Natural killer cell (primary cell): ENCODE data around the gene PHACTR2. TPM values are rescaled to one million over a fixed set of nuclear protein-coding genes. Genes with fewer than 3 reads are reported as not detected.
"Not testable (repeated sequence)": the region's sequence is repeated elsewhere in the genome, so short reads cannot be mapped to it uniquely, and the experiment has no call there.

ENCODE experiments used
- ATAC-seq, 3 donors: fragments of 150-1000 bp in 2 of 3; fragments of 200-7000 bp in 1 of 3; cut with Tn5 transposase; 1 replicate in 1 of 3; 2 replicates in 2 of 3; pipeline ENCODE4 v1.10.0; 2021; ENCODE audit warnings: mild to moderate bottlenecking in 2 of 3, moderate library complexity in 2 of 3
- DNase-seq, 2 donors: peaks; one replicate each; pipeline versions ENCODE4 v3.0.0 to v3.0.0-alpha.2; 2013 to 2021; ENCODE audit warnings: mixed read lengths in 1 of 2
- H3K27ac ChIP-seq: one replicate; pipeline ENCODE4 v1.5.1; 2013; ENCODE audit warnings: mild to moderate bottlenecking, low read length
- H3K27me3 ChIP-seq: one replicate; pipeline ENCODE4 v1.6.1; 2013; ENCODE audit warnings: low read length; ENCODE audit not compliant: control insufficient read depth, insufficient read depth
- H3K36me3 ChIP-seq: one replicate; pipeline ENCODE4 v1.6.1; 2013; ENCODE audit warnings: low read length; ENCODE audit not compliant: control insufficient read depth, insufficient read depth
- H3K4me1 ChIP-seq: one replicate; pipeline ENCODE4 v1.6.1; 2013; ENCODE audit warnings: low read length; ENCODE audit not compliant: control insufficient read depth, insufficient read depth
- H3K4me3 ChIP-seq: one replicate; pipeline ENCODE4 v1.5.1; 2013; ENCODE audit warnings: low read length
- H3K9me3 ChIP-seq: one replicate; pipeline ENCODE4 v1.6.1; 2013; ENCODE audit warnings: low read length; ENCODE audit not compliant: control insufficient read depth, insufficient read depth
- H3K27ac Mint-ChIP-seq, 2 donors: one replicate each; pipeline ENCODE4 v1.8.0; 2022; ENCODE audit warnings: mild to moderate bottlenecking in 2 of 2, mixed read lengths in 2 of 2, moderate library complexity in 1 of 2
- H3K27me3 Mint-ChIP-seq, 2 donors: one replicate each; pipeline ENCODE4 v1.8.0; 2022; ENCODE audit warnings: low read depth in 2 of 2, mixed read lengths in 2 of 2
- H3K36me3 Mint-ChIP-seq: one replicate; pipeline ENCODE4 v1.8.0; 2022; ENCODE audit warnings: mixed read lengths
- H3K4me1 Mint-ChIP-seq, 2 donors: one replicate each; pipeline ENCODE4 v1.8.0; 2022; ENCODE audit warnings: mixed read lengths in 2 of 2
- H3K4me3 Mint-ChIP-seq: one replicate; pipeline ENCODE4 v1.8.0; 2022; ENCODE audit warnings: mild to moderate bottlenecking, moderate library complexity, mixed read lengths
- H3K9me3 Mint-ChIP-seq, 2 donors: one replicate each; pipeline ENCODE4 v1.8.0; 2022; ENCODE audit warnings: mixed read lengths in 2 of 2
- CTCF ChIP-seq: fragments of 200-600 bp; IDR thresholded peaks from one replicate; pipeline ENCODE4 v1.8.0; 2022; ENCODE audit warnings: antibody characterized with exemption
- WGBS: methylation state at CpG from one replicate; pipeline ENCODE4 v1.1.7; 2013; ENCODE audit warnings: missing lambda C conversion rate; ENCODE audit not compliant: insufficient coverage; 5-methylcytosine and 5-hydroxymethylcytosine counted together
- intact Hi-C: fragments of 100-400 bp; cut with micrococcal nuclease; formaldehyde crosslinking; loops from one replicate; pipeline ENCODE4 v1.14.2; 2022
- total RNA-seq, 4 donors: library from RNA; stranded (reverse); fragments of 120-200 nt in 1 of 4; gene quantifications; one replicate each; pipeline versions ENCODE4 v1.2.3 to v1.2.4, GENCODE V29; 2013 to 2022

The PHACTR2 gene
- total RNA-seq, 3 donors from 2014 or later (not counting 1 experiment from before 2014, with no cell fraction given): 23.8 to 32.7 (median 24.9) TPM

- Mint-ChIP-seq H3K27me3 (peaks cover 0 to 3% of the 10 kb centered on the region in 2 donors), H3K36me3 (peaks cover 20% of the 10 kb centered on the region), H3K4me3 (peak overlapping the region; percentile 17), H3K4me1 (peaks cover 18 to 31% of the 10 kb centered on the region in 2 donors), H3K9me3 (no peaks in the 10 kb centered on the region), H3K27ac (peak overlapping the region in 1 of 2 donors; percentile 94)
- intact Hi-C loops: loop anchor here (10.0 kb wide), 1 partner anchor 270 kb away; no protein-coding TSS in a partner anchor
- Histone ChIP-seq H3K4me1 (peaks cover 21% of the 10 kb centered on the region), H3K9me3 (no peaks in the 10 kb centered on the region), H3K27ac (no peak overlapping the region), H3K36me3 (peaks cover 52% of the 10 kb centered on the region), H3K4me3 (no peak overlapping the region), H3K27me3 (no peaks in the 10 kb centered on the region)
- 93% methylated on average over 4 of the region's 5 CpGs for WGBS
- ATAC-seq (no peak), DNase-seq (no peak)
- no peak for TF ChIP-seq CTCF
Measured at GRCh38 chr6:143845033-143845432, 167.3 kb downstream of the PHACTR2 start.

GRCh38 chr6:143851706-143852105 is 173.9 kb downstream of the PHACTR2 start:
- not testable (repeated sequence) for ATAC-seq
- H3K4me1 Mint-ChIP-seq: peaks cover 42 to 48% of the 10 kb centered on the region in 2 donors
- peaks cover 56% of the 10 kb centered on the region for H3K36me3 ChIP-seq

GRCh38 chr6:143855057-143855456 is 177.3 kb downstream of the PHACTR2 start:
- H3K9me3 ChIP-seq, H3K4me3 Mint-ChIP-seq, DNase-seq, H3K27me3 Mint-ChIP-seq, H3K27me3 ChIP-seq, H3K27ac Mint-ChIP-seq, H3K27ac ChIP-seq, H3K4me3 ChIP-seq, ATAC-seq, H3K9me3 Mint-ChIP-seq, H3K4me1 ChIP-seq, intact Hi-C loops: not testable (repeated sequence)
- H3K36me3 ChIP-seq: peaks cover 55% of the 10 kb centered on the region
- Mint-ChIP-seq H3K36me3 (peaks cover 64% of the 10 kb centered on the region), H3K4me1 (peaks cover 34 to 42% of the 10 kb centered on the region in 2 donors)
- WGBS: 100% methylated on average over 1 of the region's 1 CpG

More at GRCh38 chr6:143851706-143852105, 173.9 kb downstream of the PHACTR2 start:
- whole genome bisulfite sequencing: 100% methylated on average over 2 of the region's 3 CpGs
- H3K27ac ChIP-seq, H3K27me3 ChIP-seq, DNase-seq, H3K27me3 Mint-ChIP-seq, H3K4me3 Mint-ChIP-seq, H3K27ac Mint-ChIP-seq, intact Hi-C loops, H3K9me3 Mint-ChIP-seq, H3K9me3 ChIP-seq, H3K4me1 ChIP-seq, H3K4me3 ChIP-seq: not testable (repeated sequence)
- peaks cover 72% of the 10 kb centered on the region for H3K36me3 Mint-ChIP-seq

- 98% methylated on average over 6 of the region's 6 CpGs for WGBS
- DNase-seq, intact Hi-C loops: not testable (repeated sequence)
Measured at GRCh38 chr6:143856762-143857161, 179.0 kb downstream of the PHACTR2 start.

GRCh38 chr6:143857651-143858050 is 179.9 kb downstream of the PHACTR2 start:
- peaks cover 66% of the 10 kb centered on the region for H3K36me3 ChIP-seq

More at GRCh38 chr6:143856762-143857161, 179.0 kb downstream of the PHACTR2 start:
- not testable (repeated sequence) for ATAC-seq, H3K27ac Mint-ChIP-seq, H3K27me3 Mint-ChIP-seq, H3K4me3 Mint-ChIP-seq, H3K4me1 ChIP-seq, H3K9me3 Mint-ChIP-seq, H3K4me3 ChIP-seq, H3K9me3 ChIP-seq, H3K27me3 ChIP-seq, H3K27ac ChIP-seq
- peaks cover 57% of the 10 kb centered on the region for H3K36me3 ChIP-seq
- H3K36me3 Mint-ChIP-seq: peaks cover 57% of the 10 kb centered on the region
- H3K4me1 Mint-ChIP-seq: peaks cover 34 to 42% of the 10 kb centered on the region in 2 donors

More at GRCh38 chr6:143857651-143858050, 179.9 kb downstream of the PHACTR2 start:
- Histone ChIP-seq H3K4me1 (no peaks in the 10 kb centered on the region), H3K27me3 (no peaks in the 10 kb centered on the region), H3K4me3 (no peak overlapping the region), H3K27ac (no peak overlapping the region), H3K9me3 (no peaks in the 10 kb centered on the region)
- no peak for ATAC-seq
- H3K27ac Mint-ChIP-seq: no peak overlapping the region
- peaks cover 26 to 36% of the 10 kb centered on the region in 2 donors for H3K4me1 Mint-ChIP-seq
- WGBS: 98% methylated on average over 5 of the region's 5 CpGs
- H3K36me3 Mint-ChIP-seq: peaks cover 50% of the 10 kb centered on the region
- H3K4me3 Mint-ChIP-seq: no peak overlapping the region
- DNase-seq: no peak
- TF ChIP-seq CTCF: no peak
- H3K9me3 Mint-ChIP-seq: no peaks in the 10 kb centered on the region
- intact Hi-C loops: no loop called here
- no peaks in the 10 kb centered on the region for H3K27me3 Mint-ChIP-seq
